C4-2B (cell line): ENCODE results near the gene HMBS.

Experiments
- ZFX ChIP-seq: fragments of 450-650 bp; IDR thresholded peaks from 2 replicates; pipeline ENCODE4 v1.6.1; 2017
- TF ChIP-seq, protein P1 (sequence below): fragments of 450-650 bp; conservative IDR thresholded peaks from 2 replicates; pipeline ENCODE4 v1.5.1; 2017; ENCODE audit warnings: mild to moderate bottlenecking

DNA sequence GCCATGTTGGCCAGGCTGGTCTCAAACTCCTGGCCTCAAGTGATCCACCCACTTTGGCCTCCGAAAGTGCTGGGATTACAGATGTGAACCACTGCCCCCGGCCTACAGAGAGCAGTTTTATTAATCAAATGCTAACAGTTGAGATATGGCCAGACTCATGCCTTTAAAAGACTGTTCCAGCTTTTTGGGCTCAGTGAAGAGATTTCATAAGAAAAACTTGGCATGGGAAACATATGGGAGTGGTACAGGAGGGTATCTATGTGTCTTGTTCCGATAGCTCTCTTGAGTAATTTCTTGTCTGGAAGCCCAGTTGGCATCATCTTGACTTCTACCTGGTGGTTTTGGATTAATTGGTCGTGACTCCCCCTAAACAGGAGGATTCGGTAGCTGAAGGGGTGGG lies 45.8 kb upstream of the HMBS start:
- TF ChIP-seq, protein P1, sequence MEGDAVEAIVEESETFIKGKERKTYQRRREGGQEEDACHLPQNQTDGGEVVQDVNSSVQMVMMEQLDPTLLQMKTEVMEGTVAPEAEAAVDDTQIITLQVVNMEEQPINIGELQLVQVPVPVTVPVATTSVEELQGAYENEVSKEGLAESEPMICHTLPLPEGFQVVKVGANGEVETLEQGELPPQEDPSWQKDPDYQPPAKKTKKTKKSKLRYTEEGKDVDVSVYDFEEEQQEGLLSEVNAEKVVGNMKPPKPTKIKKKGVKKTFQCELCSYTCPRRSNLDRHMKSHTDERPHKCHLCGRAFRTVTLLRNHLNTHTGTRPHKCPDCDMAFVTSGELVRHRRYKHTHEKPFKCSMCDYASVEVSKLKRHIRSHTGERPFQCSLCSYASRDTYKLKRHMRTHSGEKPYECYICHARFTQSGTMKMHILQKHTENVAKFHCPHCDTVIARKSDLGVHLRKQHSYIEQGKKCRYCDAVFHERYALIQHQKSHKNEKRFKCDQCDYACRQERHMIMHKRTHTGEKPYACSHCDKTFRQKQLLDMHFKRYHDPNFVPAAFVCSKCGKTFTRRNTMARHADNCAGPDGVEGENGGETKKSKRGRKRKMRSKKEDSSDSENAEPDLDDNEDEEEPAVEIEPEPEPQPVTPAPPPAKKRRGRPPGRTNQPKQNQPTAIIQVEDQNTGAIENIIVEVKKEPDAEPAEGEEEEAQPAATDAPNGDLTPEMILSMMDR, result no peak
- no peak for TF ChIP-seq ZFX
